Esophagus (tissue), 2 donors: ENCODE measurements around the gene CCDC110. TPM values are rescaled to one million over a fixed set of nuclear protein-coding genes. Genes with fewer than 3 reads are reported as not detected.
A peak's percentile ranks its signal among the peaks of the same experiment; 100 is the strongest.

Source experiments
- H3K27ac ChIP-seq, 2 donors: one replicate each; pipeline ENCODE4 v1.5.1; 2013; ENCODE audit warnings: low read depth in 2 of 2, mild to moderate bottlenecking in 2 of 2, inconsistent platforms in 1 of 2, low read length in 1 of 2, moderate library complexity in 1 of 2
- H3K27me3 ChIP-seq, 2 donors: one replicate each; pipeline ENCODE4 v1.6.1; 2013; ENCODE audit warnings: low read length in 2 of 2, control low read depth in 1 of 2, mild to moderate bottlenecking in 1 of 2; ENCODE audit not compliant: insufficient read depth in 2 of 2, control insufficient read depth in 1 of 2
- H3K36me3 ChIP-seq, 2 donors: one replicate each; pipeline ENCODE4 v1.6.1; 2013; ENCODE audit warnings: low read length in 1 of 2; ENCODE audit not compliant: control insufficient read depth in 2 of 2, insufficient read depth in 2 of 2
- H3K4me1 ChIP-seq, 2 donors: one replicate each; pipeline ENCODE4 v1.6.1; 2013; ENCODE audit warnings: low read length in 1 of 2; ENCODE audit not compliant: control insufficient read depth in 2 of 2, insufficient read depth in 2 of 2
- H3K4me3 ChIP-seq, 2 donors: one replicate each; pipeline ENCODE4 v1.5.1; 2013; ENCODE audit warnings: low read length in 2 of 2, mild to moderate bottlenecking in 2 of 2, low read depth in 1 of 2, moderate library complexity in 1 of 2
- H3K9me3 ChIP-seq, 2 donors: one replicate each; pipeline ENCODE4 v1.6.1; 2013; ENCODE audit warnings: mild to moderate bottlenecking in 2 of 2, low read depth in 1 of 2, low read length in 1 of 2, moderate library complexity in 1 of 2; ENCODE audit not compliant: control insufficient read depth in 2 of 2, insufficient read depth in 1 of 2
- WGBS, 2 donors: extraction: QIAGEN DNeasy Blood & Tissue Kit; methylation state at CpG; one replicate each; pipeline ENCODE4 v1.1.7; 2013; 5-methylcytosine and 5-hydroxymethylcytosine counted together
- polyA plus RNA-seq, 2 donors: library from polyadenylated mRNA; stranded (reverse); fragments of 200-250 nt; gene quantifications; one replicate each; pipeline ENCODE4 v1.2.3, GENCODE V29; 2013
- donor health status: healthy with polysubstance abuse.
- donor health status: Bipolar disorder and iron deficiency.

Gene CCDC110
- polyA plus RNA-seq, 2 donors, result 0.39 to 0.46 TPM

GRCh38 chr4:185480016-185480732 lies 8.6 kb upstream of the CCDC110 start:
- H3K36me3 ChIP-seq, result no peaks in the 10 kb centered on the region
- WGBS, 2 donors, result 68% methylated on average over 15 of the region's 15 CpGs
- H3K4me3 ChIP-seq, result no peak overlapping the region
- no peaks in the 10 kb centered on the region for H3K4me1 ChIP-seq
- H3K9me3 ChIP-seq, result no peaks in the 10 kb centered on the region
- no peak overlapping the region for H3K27ac ChIP-seq
- no peaks in the 10 kb centered on the region for H3K27me3 ChIP-seq

GRCh38 chr4:185479507-185479971 lies 8.0 kb upstream of the CCDC110 start:
- Histone ChIP-seq H3K36me3 (no peaks in the 10 kb centered on the region), H3K4me3 (no peak overlapping the region), H3K27me3 (no peaks in the 10 kb centered on the region), H3K4me1 (no peaks in the 10 kb centered on the region), H3K9me3 (no peaks in the 10 kb centered on the region), H3K27ac (no peak overlapping the region)
- WGBS, 2 donors, result 63 to 84% methylated on average over 1 of the region's 1 CpG

- H3K27ac ChIP-seq, result no peak overlapping the region
- H3K4me1 ChIP-seq, result peaks cover 0 to 4% of the 10 kb centered on the region in 2 donors
- no peak overlapping the region for H3K4me3 ChIP-seq
- no peaks in the 10 kb centered on the region for H3K9me3 ChIP-seq
- 95 to 97% methylated on average over 8 of the region's 8 CpGs for WGBS, 2 donors
- H3K27me3 ChIP-seq, result no peaks in the 10 kb centered on the region
- no peaks in the 10 kb centered on the region for H3K36me3 ChIP-seq
Observed at GRCh38 chr4:185473247-185473646, 1.7 kb upstream of the CCDC110 start.

GRCh38 chr4:185472103-185472542 lies 590 bp upstream of the CCDC110 start:
- 28 to 32% methylated on average over 10 of the region's 10 CpGs for WGBS, 2 donors
- Histone ChIP-seq H3K4me3 (peak overlapping the region in 1 of 2 donors; percentile 80), H3K9me3 (no peaks in the 10 kb centered on the region), H3K4me1 (peaks cover 0 to 4% of the 10 kb centered on the region in 2 donors), H3K27me3 (no peaks in the 10 kb centered on the region), H3K36me3 (no peaks in the 10 kb centered on the region), H3K27ac (no peak overlapping the region)

- H3K36me3 ChIP-seq, result no peaks in the 10 kb centered on the region
- WGBS, 2 donors, result 3 to 4% methylated on average over 41 of the region's 41 CpGs
- peak overlapping the region; percentile 55 to 66 for H3K27ac ChIP-seq
- no peaks in the 10 kb centered on the region for H3K9me3 ChIP-seq
- H3K27me3 ChIP-seq, result no peaks in the 10 kb centered on the region
- H3K4me3 ChIP-seq, result peak overlapping the region; percentile 43 to 51
- H3K4me1 ChIP-seq, result peaks cover 0 to 4% of the 10 kb centered on the region in 2 donors
Observed at GRCh38 chr4:185470501-185471195, 885 bp downstream of the CCDC110 start.

GRCh38 chr4:185469580-185470154 lies 1.9 kb downstream of the CCDC110 start:
- Histone ChIP-seq H3K27me3 (no peaks in the 10 kb centered on the region), H3K27ac (no peak overlapping the region), H3K4me1 (peaks cover 0 to 4% of the 10 kb centered on the region in 2 donors), H3K4me3 (no peak overlapping the region), H3K36me3 (no peaks in the 10 kb centered on the region), H3K9me3 (no peaks in the 10 kb centered on the region)
- 69 to 82% methylated on average over 9 of the region's 9 CpGs for WGBS, 2 donors

- WGBS, 2 donors, result 78 to 85% methylated on average over 2 of the region's 2 CpGs
- Histone ChIP-seq H3K27me3 (no peaks in the 10 kb centered on the region), H3K4me1 (peaks cover 0 to 4% of the 10 kb centered on the region in 2 donors)
Observed at GRCh38 chr4:185468999-185469398, 2.5 kb downstream of the CCDC110 start.

GRCh38 chr4:185467991-185468390 lies 3.5 kb downstream of the CCDC110 start:
- 91 to 93% methylated on average over 8 of the region's 8 CpGs for WGBS, 2 donors
- Histone ChIP-seq H3K36me3 (no peaks in the 10 kb centered on the region), H3K27me3 (no peaks in the 10 kb centered on the region), H3K27ac (no peak overlapping the region), H3K4me1 (peaks cover 0 to 4% of the 10 kb centered on the region in 2 donors), H3K4me3 (no peak overlapping the region), H3K9me3 (no peaks in the 10 kb centered on the region)

More at GRCh38 chr4:185468999-185469398, 2.5 kb downstream of the CCDC110 start:
- Histone ChIP-seq H3K4me3 (no peak overlapping the region), H3K27ac (no peak overlapping the region), H3K36me3 (no peaks in the 10 kb centered on the region), H3K9me3 (no peaks in the 10 kb centered on the region)

GRCh38 chr4:185467101-185467500 lies 4.4 kb downstream of the CCDC110 start:
- Histone ChIP-seq H3K4me1 (peaks cover 0 to 4% of the 10 kb centered on the region in 2 donors), H3K27me3 (no peaks in the 10 kb centered on the region), H3K36me3 (no peaks in the 10 kb centered on the region), H3K9me3 (no peaks in the 10 kb centered on the region), H3K27ac (no peak overlapping the region), H3K4me3 (no peak overlapping the region)
- WGBS, 2 donors, result 73 to 80% methylated on average over 4 of the region's 4 CpGs
